K562 treated with DMSO at 1 percent for 24 hours (cell line): Measurements from ENCODE around the gene HLF. TPM values are rescaled to one million over a fixed set of nuclear protein-coding genes. Genes with fewer than 3 reads are reported as not detected.

Experiments
- total RNA-seq: library from RNA; unstranded; fragments of 300-600 nt; gene quantifications from 2 replicates; pipeline ENCODE4 v1.2.3, GENCODE V29; 2022; ENCODE audit warnings: low read depth; ENCODE audit not compliant: insufficient read depth

Gene HLF, protein sequence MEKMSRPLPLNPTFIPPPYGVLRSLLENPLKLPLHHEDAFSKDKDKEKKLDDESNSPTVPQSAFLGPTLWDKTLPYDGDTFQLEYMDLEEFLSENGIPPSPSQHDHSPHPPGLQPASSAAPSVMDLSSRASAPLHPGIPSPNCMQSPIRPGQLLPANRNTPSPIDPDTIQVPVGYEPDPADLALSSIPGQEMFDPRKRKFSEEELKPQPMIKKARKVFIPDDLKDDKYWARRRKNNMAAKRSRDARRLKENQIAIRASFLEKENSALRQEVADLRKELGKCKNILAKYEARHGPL
- 0.38 TPM in 1 of 2 replicates, not detected in the other for total RNA-seq

DNA sequence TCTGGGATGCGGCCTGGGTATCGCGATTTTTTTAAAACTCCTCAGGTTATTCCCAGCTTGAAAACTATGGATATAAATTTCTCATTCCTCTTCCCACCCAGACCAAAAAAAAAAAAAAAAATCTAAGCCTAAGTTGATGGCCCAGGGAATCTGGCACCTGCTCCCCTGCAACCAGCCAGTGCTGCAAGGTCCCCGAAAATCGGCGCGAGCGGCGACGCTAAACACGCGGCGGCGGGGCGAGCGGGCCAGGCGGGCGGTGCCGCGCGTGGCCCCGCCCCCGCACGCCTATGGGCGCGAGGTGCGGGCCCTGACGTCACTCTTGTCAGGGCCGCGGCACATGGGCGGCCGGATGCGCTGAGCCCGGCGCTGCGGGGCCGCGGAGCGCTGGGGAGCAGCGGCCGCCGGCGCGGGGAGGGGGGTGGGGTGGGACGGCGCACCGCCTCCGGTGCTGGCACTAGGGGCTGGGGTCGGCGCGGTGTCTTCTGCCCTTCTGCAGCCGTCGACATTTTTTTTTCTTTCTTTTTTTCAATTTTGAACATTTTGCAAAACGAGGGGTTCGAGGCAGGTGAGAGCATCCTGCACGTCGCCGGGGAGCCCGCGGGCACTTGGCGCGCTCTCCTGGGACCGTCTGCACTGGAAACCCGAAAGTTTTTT is at the start of gene HLF:
Gene HLF (plus strand): TSS at position 316 of the 654 bp plus-strand sequence. CDS start 525 bp downstream, outside the sequence.

Other genes with a start within 250 kb of the HLF start
- 11.5 and 15.1 TPM in 2 replicates for gene MMD, start 156.9 kb downstream of the HLF start, total RNA-seq
- not detected in 2 replicates for gene SMIM36, start 246.5 kb downstream of the HLF start, total RNA-seq